T-helper 2 cell treated with Interferon-gamma antibody and Interleukin-4, amounts not matched to agents 5 μg/mL and 100 μg/mL, for 36 hours (primary cell): ENCODE measurements around the gene GPR108.
"Not testable (repeated sequence)": the region's sequence is repeated elsewhere in the genome, so short reads cannot be mapped to it uniquely, and the experiment has no call there.

Experiments used
- DNase-seq: peaks from one replicate; pipeline ENCODE4 v3.0.0; 2021; ENCODE audit warnings: low spot score
- H3K27ac Mint-ChIP-seq: one replicate; pipeline ENCODE4 v1.8.0; 2021; ENCODE audit warnings: mild to moderate bottlenecking, mixed read lengths
- H3K27me3 Mint-ChIP-seq: one replicate; pipeline ENCODE4 v1.8.0; 2021; ENCODE audit warnings: low read depth, mixed read lengths
- H3K36me3 Mint-ChIP-seq: one replicate; pipeline ENCODE4 v1.8.0; 2021; ENCODE audit warnings: low read depth, mixed read lengths
- H3K4me1 Mint-ChIP-seq: one replicate; pipeline ENCODE4 v1.8.0; 2021; ENCODE audit warnings: low read depth, mixed read lengths
- H3K4me3 Mint-ChIP-seq: one replicate; pipeline ENCODE4 v1.8.0; 2022; ENCODE audit warnings: mild to moderate bottlenecking, moderate library complexity, mixed read lengths
- H3K9me3 Mint-ChIP-seq: one replicate; pipeline ENCODE4 v1.8.0; 2021; ENCODE audit warnings: mixed read lengths

GPR108 gene

DNA sequence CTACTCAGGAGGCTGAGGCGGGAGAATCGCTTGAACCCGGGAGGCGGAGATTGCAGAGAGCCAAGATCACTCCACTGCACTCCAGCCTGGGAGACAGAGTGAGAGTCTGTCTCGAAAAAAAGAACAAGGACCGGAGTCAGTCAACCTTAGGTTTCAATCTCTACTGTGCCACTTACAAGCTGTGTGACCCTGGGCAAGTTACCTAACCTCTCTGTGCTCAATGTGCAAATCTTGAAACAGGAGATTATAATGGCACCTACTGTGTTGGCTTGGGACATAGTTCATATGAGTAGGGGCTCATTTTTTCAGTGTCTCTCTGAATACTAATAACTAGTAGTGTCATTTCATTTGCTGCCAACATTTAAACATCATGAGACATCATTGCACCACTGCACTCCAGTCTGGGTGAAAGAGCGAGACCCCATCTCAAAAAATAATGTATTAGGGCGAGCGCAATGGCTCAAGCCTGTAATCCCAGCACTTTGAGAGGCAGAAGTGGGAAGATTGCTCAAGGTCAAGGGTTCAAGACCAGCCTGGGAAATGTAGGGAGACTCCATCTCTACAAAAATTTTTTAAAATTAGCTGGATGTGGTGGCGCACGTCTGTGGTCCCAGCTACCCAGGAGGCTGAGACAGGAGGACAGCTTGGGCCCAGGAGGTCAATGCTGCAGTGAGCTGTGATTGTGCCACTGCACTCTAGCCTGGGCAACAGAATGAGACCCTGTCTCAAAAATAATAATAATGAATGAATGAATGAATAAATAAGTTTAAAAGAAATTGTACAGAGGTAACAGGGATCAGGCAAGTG lies 22.4 kb downstream of the GPR108 start:
- Mint-ChIP-seq H3K36me3 (no peaks in the 10 kb centered on the region), H3K27me3 (peaks cover 21% of the 10 kb centered on the region), H3K4me3 (no peak overlapping the region), H3K27ac (no peak overlapping the region), H3K4me1 (peaks cover 13% of the 10 kb centered on the region), H3K9me3 (no peaks in the 10 kb centered on the region)
- no peak for DNase-seq

DNA sequence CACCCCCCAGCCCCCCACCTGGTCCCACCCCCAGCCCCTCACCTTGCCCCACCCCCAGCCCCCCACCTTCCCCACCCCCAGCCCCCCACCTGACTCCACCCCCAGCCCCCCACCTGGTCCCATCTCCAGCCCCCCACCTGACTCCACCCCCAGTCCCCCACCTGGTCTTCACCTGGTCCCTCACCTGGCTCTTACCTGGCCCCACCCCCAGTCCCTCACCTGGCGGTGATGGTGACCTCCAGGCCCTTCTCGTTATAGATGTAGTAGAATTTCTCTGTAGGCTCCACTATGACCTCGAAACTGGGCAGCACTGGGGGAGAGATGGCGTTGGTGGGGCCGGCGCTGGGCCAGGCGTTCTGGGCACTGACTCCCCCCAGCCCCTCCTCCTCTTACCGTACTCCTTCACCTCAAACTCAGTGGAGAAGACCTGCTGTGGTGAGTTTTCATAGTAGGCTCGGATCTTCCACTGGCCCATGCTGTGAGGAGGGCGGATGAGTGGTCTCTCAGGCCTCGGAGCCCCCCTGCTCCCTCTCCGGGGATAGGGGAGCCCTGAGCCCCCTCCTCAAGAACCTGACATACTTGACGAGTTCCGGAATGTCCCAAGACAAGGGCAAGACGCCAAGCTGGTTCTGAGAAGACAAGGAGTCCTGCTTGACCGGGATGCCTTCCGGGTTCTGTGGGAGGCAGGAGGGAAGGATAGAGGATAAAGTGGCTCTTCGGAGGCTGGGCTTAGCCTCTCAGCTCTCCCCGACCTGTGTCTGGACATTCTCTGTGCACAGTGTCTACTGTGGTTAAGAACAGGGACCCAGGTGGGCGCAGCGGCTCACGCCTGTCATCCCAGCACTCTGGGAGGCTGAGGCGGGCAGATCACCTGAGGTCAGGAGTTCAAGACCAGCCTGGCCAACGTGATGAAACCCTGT lies 23.3 kb downstream of the GPR108 start:
- Mint-ChIP-seq H3K36me3 (no peaks in the 10 kb centered on the region), H3K27me3 (peaks cover 30% of the 10 kb centered on the region), H3K27ac (no peak overlapping the region), H3K9me3 (no peaks in the 10 kb centered on the region), H3K4me3 (no peak overlapping the region), H3K4me1 (peaks cover 9% of the 10 kb centered on the region)
- no peak for DNase-seq

DNA sequence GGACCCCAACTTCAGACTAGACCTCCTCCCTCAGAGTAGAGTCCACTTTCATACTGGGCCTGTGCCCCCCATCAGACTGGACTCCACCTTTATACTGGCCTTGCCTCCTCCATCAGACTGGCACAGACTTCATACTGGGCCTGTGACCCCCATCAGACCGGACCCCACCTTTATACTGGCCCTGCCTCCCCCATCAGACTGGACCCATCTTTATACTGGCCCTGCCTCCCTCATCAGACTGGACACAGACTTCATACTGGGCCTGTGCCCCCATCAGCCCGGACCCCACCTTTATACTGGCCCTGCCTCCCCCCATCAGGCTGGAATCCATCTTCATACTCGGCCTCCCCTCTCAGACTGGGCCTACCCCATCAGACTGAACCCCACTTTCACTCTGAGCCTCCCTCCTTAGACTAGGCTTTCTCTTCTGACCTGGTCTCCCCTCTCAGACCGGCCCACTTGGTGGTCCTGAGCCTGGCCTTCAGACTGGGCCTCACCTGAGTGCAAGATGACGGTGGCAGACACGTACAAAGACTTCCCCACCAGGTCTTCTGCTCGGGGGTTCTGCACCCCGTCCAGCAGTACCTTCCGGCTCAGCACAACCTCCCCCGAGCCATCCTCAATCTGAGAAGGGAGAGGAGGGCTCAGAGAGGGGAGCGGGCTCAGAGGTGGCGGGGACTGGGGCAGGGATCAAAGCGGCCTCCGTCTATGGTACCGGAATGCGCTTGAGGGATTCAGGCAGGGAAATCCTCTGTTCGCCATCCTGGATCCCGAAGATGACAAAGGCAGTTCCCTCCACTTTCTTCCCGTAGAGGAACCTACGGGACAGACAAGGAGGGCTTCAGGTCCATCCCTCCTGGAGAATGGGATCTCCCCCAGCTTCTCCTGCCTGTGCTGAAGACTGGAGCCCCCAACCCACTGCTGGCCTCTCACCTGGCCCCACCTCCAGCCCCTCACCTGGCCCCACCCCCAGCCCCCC lies 24.4 kb downstream of the GPR108 start:
- H3K4me3 Mint-ChIP-seq = no peak overlapping the region
- H3K27me3 Mint-ChIP-seq = peaks cover 39% of the 10 kb centered on the region

DNA sequence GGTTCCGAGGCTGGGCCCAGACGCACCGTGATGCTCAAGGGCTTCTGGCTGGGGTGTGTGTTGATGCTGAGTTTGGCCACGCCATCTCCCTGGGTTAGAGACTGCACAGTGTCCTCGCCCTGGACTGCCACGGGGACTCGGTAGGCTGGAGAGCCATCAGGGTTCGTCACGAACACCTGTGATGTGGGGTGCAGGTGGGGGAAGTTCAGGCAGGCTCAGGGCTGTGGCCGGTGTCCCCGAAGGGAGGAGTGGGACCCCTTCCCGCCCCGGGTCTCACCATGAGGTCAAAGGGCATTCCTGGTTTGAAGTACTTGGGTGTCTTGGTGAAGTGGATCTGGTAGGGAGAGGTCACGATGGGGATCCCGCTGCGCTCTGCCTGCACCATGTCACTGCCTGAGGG lies 25.1 kb downstream of the GPR108 start:
- Mint-ChIP-seq H3K27me3 (peaks cover 40% of the 10 kb centered on the region), H3K4me3 (no peak overlapping the region), H3K27ac (no peak overlapping the region), H3K4me1 (peaks cover 6% of the 10 kb centered on the region), H3K9me3 (no peaks in the 10 kb centered on the region), H3K36me3 (no peaks in the 10 kb centered on the region)
- no peak for DNase-seq

More for the DNA sequence above, 24.4 kb downstream of the GPR108 start:
- DNase-seq = no peak
- Mint-ChIP-seq H3K4me1 (peaks cover 9% of the 10 kb centered on the region), H3K27ac (no peak overlapping the region), H3K9me3 (no peaks in the 10 kb centered on the region), H3K36me3 (no peaks in the 10 kb centered on the region)

DNA sequence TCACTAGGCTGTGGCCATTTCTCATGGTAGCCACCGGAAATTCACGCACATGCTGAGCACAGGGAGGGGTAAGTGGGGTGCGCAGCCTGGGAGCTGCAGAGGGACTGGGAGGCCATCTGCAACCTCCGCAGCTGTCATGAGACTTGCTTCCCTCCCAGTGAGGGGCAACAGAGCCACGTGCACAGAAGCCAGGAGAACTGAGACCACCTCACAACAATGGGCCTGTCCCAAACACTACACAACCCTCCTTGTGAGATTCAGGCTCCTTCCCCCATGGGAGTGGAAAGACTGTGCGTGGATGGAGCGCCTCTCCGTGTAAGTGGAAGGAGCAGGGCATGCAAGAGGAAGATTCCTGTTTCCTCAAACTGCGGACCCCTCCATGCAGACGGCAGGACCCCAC lies 25.8 kb downstream of the GPR108 start:
- Mint-ChIP-seq H3K9me3 (no peaks in the 10 kb centered on the region), H3K27me3 (peaks cover 38% of the 10 kb centered on the region), H3K27ac (no peak overlapping the region), H3K36me3 (no peaks in the 10 kb centered on the region), H3K4me3 (no peak overlapping the region), H3K4me1 (peaks cover 4% of the 10 kb centered on the region)
- DNase-seq = no peak

DNA sequence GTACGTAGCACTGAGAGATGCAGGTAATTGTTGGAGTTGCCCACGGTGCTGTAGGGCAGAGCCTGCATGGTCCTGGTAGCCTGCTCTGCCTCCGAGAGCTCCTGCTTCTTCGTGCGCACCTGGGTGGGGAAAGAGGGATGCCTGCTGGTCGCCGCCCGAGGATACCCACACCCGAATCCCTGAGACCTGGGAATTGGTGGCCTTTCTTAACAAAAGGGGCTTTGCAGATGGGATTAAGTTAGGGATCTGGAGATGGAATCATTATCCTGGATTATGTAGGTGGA lies 26.4 kb downstream of the GPR108 start:
- Mint-ChIP-seq H3K4me3 (no peak overlapping the region), H3K27ac (no peak overlapping the region), H3K9me3 (no peaks in the 10 kb centered on the region), H3K4me1 (peaks cover 4% of the 10 kb centered on the region), H3K27me3 (peaks cover 38% of the 10 kb centered on the region), H3K36me3 (no peaks in the 10 kb centered on the region)
- no peak for DNase-seq

DNA sequence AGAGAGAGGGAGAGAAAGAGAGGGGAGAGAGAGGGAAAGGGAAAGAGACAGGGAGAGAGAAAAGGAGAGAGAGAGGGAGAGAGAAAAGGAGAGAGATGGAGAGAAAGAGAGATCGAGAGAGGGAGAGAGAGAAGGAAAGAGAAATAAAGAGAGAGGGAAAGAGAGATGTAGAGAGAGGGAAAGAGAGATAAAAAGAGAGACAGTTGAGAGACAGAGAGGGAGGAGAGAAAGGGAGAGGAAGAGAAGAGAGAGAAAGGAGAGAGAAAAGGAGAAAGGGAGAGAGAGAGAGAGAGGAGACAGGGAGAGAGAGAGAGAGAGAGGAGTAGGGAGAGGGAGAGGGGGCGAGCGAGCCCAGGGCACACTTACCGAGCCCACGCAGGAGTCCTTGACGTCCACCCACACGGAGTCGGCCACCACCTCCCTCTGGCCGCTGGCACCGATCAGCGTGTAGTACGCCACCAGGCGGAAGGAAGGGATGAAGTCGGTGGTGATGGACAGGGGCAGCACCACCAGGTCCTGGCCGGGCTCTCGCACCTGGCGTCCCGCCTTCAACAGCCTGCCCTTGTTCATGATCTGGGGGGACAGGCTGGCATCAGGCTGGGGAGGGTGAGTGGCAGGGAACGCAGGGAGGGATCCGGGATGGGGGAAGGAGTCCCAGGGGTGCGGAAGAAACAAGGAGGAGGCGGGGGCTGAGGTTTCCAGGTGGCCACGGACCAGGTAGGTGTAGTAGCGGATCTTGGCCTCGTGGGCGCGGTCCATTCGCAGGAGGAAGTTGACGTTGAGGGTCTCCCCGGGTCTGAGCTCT lies 26.9 kb downstream of the GPR108 start:
- Mint-ChIP-seq H3K4me3 (peak overlapping the region; percentile 10), H3K9me3 (no peaks in the 10 kb centered on the region)

DNA sequence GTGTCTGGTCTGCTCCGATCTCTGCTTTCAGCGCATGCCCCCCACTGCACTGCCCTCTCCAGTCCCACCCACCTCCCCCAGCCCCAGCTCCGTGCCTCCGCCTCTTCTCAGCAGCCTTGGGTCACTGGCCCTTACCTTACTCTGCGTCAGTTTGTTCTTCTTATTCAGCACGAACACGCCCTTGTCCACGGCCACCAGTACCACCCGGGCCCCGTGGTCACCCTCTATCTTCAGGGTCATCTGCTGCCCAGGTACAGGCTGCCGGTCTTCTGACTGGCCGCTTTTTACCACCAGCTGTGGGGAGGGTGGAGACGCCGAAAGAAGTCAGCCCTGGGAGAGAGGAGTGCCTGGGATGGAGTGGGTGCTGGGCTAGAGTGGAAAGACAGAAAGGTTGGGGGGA lies 27.8 kb downstream of the GPR108 start:
- DNase-seq = no peak
- Mint-ChIP-seq H3K9me3 (no peaks in the 10 kb centered on the region), H3K4me3 (no peak overlapping the region), H3K27ac (no peak overlapping the region), H3K27me3 (peaks cover 38% of the 10 kb centered on the region), H3K4me1 (peaks cover 4% of the 10 kb centered on the region), H3K36me3 (no peaks in the 10 kb centered on the region)

More for the DNA sequence above, 26.9 kb downstream of the GPR108 start:
- H3K27ac Mint-ChIP-seq = no peak overlapping the region
- DNase-seq = no peak
- H3K4me1 Mint-ChIP-seq = peaks cover 4% of the 10 kb centered on the region
- H3K27me3 Mint-ChIP-seq = peaks cover 38% of the 10 kb centered on the region
- H3K36me3 Mint-ChIP-seq = no peaks in the 10 kb centered on the region

DNA sequence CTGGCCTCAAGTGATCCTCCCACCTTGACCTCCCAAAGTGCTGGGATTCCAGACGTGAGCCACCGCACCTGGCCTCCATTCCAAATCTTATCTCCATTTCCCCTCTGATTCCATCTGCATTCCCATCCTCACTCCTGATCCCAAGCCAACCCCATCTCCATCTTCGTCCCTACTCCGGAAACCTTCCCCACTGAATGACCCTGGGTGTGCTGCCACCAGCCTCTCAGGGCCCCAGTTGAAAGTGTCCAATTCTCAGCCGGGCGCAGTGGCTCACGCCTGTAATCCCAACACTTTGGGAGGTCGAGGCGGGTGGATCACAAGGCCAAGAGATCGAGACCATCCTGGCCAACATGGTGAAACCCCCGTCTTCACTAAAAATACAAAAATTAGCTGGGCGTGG lies 28.5 kb downstream of the GPR108 start:
- H3K27ac Mint-ChIP-seq, H3K36me3 Mint-ChIP-seq, H3K9me3 Mint-ChIP-seq, H3K4me3 Mint-ChIP-seq, H3K4me1 Mint-ChIP-seq, DNase-seq: not testable (repeated sequence)
- peaks cover 38% of the 10 kb centered on the region for H3K27me3 Mint-ChIP-seq

DNA sequence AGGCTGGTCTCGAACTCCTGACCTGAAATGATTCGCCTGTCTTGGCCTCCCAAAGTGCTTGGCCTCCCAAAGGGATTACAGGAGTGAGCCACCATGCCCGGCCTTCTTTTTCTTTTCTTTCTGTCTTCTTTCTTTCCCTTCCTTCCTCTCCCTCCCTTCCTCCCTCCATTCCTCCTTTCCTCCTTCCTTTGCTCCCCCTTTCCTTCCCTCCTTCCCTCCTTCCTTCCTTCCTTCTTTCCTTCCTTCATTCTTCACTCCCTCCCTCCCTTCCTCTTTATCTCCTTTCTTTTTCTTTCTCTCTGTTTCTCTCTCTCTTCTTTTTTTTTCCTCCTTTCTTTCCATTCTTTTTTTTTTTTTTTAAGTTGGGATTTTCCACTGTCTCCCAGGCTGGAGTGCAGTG lies 29.0 kb downstream of the GPR108 start:
- no peak overlapping the region for H3K4me3 Mint-ChIP-seq
- H3K36me3 Mint-ChIP-seq = no peaks in the 10 kb centered on the region

DNA sequence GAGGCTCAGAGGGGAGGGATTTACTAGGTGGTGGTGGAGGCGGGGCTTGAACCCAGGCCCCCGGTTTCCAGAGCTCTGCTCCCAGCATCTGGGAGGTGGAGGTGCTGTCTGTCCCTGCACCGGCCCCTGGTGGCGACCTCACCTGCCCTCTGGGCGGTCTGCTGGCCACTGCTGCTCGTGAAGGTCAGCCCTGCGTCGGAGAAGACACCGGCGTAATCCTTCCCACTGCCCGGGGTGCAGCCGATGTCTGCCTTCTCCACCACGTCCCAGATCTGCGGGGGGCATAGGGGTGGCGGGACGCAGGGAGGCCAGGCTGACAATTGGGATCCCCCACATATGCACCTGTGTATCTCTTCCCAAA lies 29.7 kb downstream of the GPR108 start:
- DNase-seq = no peak
- Mint-ChIP-seq H3K4me3 (no peak overlapping the region), H3K36me3 (no peaks in the 10 kb centered on the region), H3K4me1 (peaks cover 4% of the 10 kb centered on the region), H3K9me3 (no peaks in the 10 kb centered on the region), H3K27ac (no peak overlapping the region), H3K27me3 (peaks cover 38% of the 10 kb centered on the region)

More for the DNA sequence above, 29.0 kb downstream of the GPR108 start:
- no peaks in the 10 kb centered on the region for H3K9me3 Mint-ChIP-seq
- DNase-seq = no peak
- peaks cover 38% of the 10 kb centered on the region for H3K27me3 Mint-ChIP-seq
- H3K27ac Mint-ChIP-seq = no peak overlapping the region
- H3K4me1 Mint-ChIP-seq = peaks cover 4% of the 10 kb centered on the region

DNA sequence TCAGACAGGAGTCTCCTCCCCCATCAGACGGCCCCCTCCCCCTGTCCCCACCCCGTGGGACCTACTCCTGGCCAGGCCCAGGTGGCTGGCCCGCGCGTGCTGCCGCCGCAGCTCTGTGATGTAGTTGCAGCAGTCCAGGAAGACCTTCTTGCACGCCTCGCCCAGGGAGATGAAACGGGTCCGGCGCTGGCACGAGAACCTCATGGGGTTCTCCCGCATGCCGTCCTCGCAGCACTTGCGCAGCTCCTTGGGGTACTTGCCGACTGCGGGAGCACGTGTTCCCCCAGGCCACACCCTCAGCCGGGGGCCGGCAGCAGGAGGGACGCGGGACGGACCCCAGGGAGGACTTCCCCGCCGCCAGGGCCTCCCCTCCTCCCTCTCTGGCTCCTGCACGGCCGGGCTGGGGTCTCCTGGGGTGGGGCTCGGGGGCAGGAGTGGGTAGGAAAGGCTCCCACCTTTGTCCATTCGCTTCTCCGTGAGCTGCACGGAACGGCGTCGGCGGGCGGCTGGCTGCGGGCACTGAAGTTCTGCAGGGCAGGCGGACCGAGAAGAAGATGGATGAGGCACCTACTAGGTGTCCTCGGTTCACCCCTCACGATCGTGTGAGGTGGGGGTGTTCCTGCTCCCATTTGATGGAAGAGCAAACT lies 30.2 kb downstream of the GPR108 start:
- no peak for DNase-seq
- H3K27ac Mint-ChIP-seq = no peak overlapping the region

DNA sequence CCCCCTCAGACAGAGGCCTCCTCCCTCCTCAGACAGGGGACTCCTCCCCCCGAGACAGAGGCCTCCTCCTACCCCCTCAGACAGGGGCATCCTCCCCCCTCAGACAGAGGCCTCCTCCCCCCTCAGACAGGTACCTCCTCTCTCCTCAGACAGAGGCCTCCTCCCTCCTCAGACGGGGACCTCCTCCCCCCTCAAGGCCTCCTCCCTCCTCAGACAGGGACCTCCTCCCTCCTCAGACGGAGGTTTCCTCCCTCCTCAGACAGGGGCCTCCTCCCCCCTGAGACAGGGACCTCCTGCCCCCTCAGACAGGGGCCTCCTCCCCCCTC lies 30.8 kb downstream of the GPR108 start:
- peaks cover 35% of the 10 kb centered on the region for H3K27me3 Mint-ChIP-seq
- no peak overlapping the region for H3K4me3 Mint-ChIP-seq
- no peaks in the 10 kb centered on the region for H3K36me3 Mint-ChIP-seq
- H3K4me1 Mint-ChIP-seq = peaks cover 4% of the 10 kb centered on the region
- H3K9me3 Mint-ChIP-seq = no peaks in the 10 kb centered on the region
- DNase-seq = no peak
- no peak overlapping the region for H3K27ac Mint-ChIP-seq

More for the DNA sequence above, 30.2 kb downstream of the GPR108 start:
- Mint-ChIP-seq H3K4me1 (peaks cover 4% of the 10 kb centered on the region), H3K4me3 (no peak overlapping the region), H3K9me3 (no peaks in the 10 kb centered on the region), H3K27me3 (peaks cover 38% of the 10 kb centered on the region), H3K36me3 (no peaks in the 10 kb centered on the region)
